ENCODE measurements around the gene NTSR1.

DNA sequence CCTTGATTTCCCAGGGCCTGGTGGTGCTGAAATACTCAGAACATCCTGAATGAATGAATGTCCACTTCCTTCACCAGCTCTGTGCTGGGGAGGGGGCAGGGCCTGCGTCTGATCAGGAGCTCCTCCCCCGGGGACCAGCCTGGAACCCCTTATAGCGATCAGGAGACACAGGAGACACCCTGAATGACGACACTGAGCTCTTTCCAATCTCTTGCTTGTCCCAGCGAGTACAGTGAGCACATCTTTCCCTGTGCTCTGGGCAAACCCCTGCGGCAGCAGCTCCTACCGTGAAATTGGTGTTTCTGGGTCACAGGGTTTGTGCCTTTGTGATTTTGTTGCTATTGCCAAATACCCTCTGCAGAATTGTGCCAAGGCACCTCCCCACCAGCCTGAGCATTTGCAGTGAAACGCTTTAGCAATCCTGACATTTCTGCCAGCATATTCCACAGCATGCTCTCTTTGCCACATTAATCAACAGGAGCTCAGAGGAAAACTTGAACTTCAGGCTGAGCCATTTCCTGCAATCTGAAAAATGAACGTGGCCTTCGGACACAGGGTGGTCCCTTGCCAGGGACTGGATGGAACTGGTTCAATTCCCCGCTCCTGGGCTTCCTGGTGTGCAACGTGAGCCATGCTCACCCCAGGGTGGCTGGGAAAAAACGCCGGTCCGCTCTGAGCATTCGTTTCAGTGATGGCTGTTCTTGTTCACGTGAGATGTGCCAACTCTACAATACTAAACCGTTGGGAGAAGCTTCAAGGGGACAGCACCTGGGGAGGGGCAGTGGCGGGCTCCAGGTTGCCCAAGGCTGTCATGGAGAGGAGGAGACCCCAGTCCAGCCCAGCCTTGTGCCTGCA is 64.6 kb downstream of the NTSR1 start:
- TF ChIP-seq, protein P1, sequence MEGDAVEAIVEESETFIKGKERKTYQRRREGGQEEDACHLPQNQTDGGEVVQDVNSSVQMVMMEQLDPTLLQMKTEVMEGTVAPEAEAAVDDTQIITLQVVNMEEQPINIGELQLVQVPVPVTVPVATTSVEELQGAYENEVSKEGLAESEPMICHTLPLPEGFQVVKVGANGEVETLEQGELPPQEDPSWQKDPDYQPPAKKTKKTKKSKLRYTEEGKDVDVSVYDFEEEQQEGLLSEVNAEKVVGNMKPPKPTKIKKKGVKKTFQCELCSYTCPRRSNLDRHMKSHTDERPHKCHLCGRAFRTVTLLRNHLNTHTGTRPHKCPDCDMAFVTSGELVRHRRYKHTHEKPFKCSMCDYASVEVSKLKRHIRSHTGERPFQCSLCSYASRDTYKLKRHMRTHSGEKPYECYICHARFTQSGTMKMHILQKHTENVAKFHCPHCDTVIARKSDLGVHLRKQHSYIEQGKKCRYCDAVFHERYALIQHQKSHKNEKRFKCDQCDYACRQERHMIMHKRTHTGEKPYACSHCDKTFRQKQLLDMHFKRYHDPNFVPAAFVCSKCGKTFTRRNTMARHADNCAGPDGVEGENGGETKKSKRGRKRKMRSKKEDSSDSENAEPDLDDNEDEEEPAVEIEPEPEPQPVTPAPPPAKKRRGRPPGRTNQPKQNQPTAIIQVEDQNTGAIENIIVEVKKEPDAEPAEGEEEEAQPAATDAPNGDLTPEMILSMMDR (IDR thresholded peaks at IDR 0.05) = no peak
- no peak for TF ChIP-seq EZH2 (IDR thresholded peaks at IDR 0.05; ENCODE audit: borderline replicate concordance, insufficient read depth, low read depth, low read length, poor library complexity, severe bottlenecking)

Measured in B cell (primary cell).